ENCODE data around the gene DGAT2.

The DGAT2 gene

DNA sequence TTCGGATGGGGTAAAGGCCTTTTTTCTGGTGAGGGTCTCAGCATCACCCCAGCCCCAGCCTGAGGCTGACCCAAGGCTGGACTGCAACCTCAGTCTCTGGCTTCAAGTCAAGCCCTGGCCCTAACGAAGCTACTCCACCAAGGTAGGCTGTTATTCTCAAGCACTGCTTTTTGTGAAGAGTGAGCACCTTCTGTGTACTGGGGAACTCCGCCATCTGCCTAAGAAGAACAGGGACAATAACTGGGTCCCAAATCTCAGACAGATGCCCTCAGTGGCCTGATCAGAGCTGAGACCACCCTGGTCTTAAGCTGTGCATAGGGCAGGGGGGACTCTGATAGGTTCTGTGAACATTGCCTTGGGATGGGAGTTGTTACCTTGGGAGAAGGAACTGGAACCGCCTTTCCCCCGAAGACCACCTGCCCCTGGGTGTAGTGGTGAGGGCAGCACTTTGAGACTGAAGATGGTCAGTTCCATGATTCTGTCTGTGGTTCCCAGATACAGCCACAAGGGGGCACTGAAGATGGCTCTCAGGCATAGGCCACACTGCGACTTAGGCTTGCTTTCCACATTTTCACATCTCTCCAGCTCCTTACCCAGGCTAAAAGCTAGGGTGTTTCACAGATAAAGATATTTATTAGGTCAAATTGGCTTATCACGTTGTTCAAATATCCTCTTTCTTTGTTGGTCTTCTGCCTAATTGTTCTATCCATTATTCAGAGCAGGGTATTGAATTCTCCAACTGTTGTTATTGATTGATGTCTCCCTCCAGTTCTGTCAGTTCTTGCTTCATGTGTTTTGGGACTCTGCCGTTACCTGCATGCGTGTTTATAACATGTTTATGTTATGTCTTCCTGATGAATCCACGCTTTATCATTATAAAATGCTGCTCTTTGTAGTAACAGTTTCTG, 34.6 kb downstream of the DGAT2 start:
- peak in 1 of 2 experiments; percentile 50 for DNase-seq

DNA sequence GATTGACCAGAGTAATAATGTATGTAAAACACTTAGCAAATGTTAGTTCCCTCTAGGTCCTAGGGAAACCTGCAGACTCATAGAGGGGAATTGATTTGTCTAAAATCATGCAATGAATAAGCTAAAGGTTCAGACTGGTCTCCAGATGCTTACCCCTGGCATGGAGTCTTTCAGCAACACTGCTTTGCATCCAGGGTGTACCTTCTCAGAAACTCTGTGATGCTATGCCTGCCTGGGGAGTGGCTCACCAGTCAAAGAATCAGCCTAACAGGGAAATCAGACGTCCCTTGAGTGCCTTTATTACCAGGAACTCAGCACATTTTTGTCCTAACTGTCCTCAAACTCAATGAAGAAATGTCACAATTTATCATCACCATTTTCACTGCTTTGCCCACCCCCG, 40.5 kb downstream of the DGAT2 start:
- no peak for DNase-seq

DNA sequence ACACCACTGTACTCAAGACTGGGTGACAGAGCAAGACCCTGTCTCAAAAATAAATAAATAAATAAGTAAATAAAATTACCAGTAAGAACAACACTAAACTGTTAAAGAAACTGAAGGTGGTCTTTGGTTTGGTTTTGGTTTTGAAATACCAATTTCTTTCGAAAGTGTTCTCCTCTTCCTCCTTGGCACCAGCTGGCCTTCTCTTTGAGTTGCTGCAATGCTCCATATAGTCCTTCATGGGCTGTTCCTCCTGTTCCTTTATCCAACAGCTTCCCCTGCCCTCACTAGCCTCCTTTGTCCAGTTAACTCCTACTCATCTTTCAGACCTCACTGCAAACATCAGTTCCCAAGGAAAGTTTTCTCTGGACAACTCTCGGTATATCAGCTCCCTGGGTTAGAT, 41.4 kb downstream of the DGAT2 start:
- no peak for DNase-seq

DNA sequence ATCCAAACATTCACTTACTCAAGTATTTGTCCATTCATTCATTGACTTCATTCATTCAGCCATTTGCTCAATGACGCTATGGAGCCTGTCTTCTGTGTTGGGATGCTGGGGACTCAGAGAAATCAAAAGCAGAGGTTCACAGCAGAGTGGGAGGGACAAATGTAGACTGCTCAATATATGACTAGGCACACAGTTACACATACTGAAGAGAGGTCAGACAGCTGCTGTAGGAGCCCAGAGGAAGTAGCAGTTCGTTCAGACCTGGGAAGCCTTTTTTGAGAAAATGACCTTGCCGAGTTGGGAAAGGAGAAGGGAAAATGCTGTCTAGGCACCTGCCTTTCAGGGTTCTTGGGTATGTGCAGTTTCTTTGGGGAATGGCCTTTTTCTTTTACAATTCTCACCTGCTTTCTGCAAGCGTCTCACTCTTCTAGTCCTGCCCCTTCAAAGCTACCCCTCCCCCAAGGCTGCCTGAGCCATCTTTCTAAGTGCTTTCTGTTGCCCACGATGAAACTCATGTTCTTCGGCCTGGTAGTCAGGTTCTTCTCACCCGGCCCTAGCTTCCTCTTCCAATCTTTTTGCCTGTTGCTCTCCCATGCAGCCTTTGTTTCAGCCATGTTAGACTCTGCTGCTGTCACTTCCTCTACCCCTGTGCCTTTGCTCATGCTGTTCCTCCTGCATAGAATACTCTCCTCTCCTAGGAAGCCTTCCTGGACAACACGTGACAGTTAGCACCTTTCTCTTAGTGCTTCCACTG, 42.2 kb downstream of the DGAT2 start:
- no peak for DNase-seq

DNA sequence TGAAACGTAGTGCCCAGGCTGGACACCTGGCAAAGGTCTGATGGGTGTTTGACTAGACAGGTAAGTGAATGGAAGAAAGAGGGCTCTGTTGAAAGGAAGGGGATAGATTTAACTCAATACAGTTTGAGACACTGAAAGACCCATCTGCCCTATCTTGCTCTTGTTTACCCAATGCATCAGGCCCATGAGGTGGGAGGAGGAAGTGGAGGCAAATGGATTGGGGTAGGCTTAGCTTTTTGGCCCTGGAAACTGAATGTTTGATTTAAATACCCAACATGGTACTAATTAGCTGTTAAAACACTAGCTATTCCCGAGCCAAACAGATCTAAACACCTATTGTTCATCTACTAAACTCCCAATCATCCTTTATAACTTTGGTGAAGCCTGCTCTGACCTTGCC, 42.9 kb downstream of the DGAT2 start:
- DNase-seq: no peak

DNA sequence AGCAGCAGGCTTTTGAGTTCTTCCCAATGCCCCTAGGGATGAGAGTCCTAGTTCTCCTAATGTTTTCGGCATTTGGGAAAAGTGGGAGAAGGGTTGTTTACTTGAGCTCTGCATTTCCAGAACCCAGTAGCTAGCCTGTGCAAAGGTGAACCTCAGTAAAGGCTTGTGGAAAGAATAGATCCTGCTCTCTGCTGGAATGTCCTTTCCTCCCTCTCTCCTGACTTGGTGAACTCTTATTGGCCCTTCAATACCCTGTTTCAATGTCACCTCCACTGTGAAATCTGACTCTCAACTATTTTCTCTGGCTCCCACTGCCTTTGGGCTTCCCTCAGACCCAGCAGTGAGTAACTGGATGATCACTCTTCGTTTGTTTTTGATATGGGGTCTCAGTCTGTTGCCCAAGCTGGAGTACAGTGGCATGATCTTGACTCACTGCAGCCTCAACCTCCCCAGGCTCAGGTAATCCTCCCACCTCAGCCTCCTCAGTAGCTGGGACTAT, 44.0 kb downstream of the DGAT2 start:
- DNase-seq: no peak

DNA sequence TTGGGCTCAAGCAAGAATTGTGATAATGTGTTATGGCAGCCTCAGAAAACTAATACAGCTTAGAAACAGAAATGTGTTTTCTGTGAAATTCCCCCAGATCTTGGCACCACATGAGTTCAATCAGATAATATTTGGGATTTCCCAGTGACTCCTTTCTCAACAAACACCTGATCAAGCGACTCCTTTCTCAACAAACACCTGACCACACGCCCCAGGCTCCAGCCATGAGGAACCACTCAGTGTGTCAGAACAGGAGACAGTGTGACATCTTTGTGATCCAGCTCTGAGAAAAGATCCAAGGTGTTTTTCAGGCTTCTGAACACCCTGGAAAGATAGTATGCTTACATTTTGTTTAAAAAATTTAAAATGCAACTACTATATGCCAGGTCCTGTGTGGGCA, 44.5 kb downstream of the DGAT2 start:
- no peak for DNase-seq

DNA sequence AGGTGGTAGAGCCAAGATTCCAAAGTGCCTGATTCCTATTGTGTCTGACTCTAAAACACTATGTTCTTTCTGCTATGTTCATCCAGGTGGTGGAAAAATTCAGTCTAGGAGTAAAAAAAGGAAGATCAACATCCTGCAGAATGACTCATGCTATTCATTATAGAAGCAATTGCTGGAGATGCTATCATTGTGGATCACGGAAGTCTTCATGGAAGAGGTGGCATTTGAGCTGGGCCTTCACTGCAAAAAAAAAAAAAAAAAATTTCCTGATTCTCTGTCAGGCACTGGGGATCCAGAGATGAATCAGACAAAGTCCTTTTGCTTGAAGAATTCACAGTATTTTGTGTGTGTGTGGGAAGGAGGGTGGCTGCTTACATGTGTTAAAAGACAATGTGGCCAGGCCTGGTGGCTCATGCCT, 45.1 kb downstream of the DGAT2 start:
- no peak for DNase-seq

DNA sequence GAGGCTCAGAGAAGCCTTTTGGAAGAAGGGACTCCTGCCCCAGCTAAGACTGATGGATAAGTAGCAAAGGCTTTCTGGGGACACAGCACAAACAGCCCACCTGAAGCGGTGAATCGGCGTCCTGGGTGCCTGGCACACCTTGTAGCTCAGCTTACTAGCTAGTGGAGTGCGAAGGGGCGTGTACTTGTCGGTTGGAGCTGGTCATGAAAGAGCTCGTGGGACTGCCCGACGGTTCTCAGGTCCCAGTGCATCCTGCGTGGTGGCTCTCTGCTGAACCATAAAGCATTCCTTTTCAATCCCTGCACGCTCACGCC, 45.7 kb downstream of the DGAT2 start:
- DNase-seq: no peak

DNA sequence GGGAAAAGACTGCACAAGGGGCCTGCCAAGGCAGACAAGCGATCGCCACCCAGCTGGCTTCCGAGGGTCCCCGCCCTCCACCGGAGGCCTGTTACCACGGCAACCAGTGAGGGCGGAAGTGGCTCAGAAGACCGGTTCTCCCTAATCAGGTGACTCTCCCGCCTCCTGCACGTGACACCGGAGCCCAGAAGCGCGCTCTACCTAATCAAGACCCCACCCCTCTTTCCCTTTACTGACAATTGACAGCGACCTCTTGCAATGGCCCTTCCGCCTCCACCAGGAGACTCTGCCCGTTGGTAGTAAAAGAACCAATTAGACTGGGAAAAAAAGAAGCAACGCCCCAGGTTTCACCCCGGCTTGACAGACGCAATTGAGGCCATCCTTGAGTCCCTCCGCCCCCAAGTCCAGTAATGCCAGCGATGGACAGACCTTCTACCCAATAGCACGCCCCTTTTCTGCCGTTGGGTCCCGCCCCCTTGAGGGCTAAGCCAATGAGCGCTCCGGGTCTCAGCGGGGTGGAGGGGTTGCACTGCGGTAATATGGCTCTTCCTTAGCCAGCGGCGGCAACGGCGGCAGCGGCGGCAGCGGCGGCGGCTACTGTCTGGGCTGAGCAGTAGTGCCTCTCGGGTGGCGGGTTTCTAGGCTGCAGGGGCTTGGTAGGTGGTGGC, 46.2 kb downstream of the DGAT2 start, which contains the start of gene UVRAG:
Gene UVRAG, plus strand, starts transcription at position 534 of the 668 bp plus-strand sequence. CDS start 198 bp downstream, outside the sequence.
- peak; percentile 99 to 100 for DNase-seq

DNA sequence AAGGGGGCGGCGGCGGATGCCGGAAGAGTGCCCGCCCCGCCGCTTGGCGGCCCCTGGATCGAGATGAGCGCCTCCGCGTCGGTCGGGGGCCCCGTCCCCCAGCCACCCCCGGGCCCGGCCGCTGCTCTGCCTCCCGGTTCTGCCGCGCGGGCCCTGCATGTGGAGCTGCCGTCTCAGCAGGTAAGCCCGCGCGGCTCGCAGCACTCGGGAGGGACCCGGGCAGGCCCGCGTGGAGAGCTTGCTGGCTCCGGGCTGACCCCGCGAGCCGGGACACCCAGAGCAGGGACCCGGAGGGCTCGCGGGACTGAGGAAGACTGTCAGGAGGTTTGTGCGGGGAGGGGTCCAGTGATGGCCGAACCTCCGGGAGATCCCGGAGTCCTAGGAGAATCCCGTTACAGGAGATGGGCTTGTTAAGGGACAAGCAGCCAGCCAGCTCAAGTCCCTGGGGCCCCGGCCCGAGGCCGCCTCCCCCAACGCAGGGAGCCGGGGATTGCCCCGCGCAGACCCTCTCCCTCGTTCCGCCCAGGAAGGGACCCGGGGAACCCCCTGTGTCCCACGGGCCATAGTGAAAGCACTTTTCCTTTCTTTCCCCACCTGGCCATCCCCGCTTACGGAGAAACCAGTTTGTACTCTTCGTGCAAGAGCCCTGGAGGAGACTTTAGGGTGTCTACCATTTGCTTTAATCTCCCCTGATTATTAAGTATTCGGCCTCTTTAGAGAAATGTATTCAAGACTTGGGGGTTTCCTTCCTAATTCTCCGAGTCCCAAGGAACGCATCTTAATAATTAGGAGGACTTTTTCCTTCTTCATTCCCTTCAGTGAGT, 47.0 kb downstream of the DGAT2 start:
- no peak for DNase-seq

DNA sequence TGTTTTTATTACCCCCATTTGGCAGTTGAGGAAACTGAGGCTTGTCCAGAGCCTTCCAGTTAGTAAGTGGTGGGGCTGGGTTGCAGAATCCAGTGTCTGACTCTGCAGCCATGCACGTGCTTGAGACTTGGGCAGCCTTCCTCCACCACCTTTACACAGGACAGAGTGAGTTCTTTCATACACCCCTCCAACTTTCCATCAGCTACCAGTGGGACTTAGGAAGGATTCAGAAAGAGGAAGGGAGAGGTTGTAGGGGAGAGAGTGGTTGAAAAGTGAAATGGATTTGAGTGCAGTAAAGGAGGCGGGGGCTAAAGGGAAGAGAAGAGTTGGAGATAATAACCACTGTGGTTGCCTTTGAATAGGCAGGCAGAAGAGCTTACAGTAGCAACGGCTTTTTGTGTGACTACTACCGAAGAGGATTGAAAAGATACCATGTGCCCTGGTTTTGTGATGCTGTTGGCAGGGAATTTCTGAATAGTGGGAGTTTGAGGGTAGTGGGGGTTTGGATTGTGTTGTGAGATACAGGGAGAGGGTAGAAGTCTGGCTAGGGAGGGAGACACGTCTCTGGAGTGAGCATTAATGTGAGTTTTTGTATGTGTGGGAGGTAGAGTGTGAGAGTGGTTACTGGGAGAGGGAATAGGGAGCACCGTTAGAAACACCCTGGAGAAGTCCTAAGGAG, 48.1 kb downstream of the DGAT2 start:
- DNase-seq: no peak

DNA sequence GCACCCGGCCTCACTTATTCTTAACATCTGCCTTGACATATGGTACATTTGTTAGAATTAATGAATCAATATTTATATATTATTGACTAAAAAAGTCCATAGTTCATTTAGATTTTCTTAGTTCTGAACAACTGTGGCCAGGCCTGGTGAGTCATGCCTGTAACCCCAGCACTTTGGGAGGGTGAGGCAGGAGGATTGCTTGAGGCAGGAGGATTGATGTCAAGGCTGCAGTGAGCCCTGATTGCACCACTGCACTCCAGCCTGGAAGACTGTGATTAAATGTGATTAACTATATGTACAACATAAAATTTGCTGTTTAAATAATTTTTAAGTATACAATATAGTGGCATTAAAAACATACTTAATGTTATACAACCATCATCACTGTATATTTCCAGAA, 52.1 kb downstream of the DGAT2 start:
- DNase-seq: no peak

DNA sequence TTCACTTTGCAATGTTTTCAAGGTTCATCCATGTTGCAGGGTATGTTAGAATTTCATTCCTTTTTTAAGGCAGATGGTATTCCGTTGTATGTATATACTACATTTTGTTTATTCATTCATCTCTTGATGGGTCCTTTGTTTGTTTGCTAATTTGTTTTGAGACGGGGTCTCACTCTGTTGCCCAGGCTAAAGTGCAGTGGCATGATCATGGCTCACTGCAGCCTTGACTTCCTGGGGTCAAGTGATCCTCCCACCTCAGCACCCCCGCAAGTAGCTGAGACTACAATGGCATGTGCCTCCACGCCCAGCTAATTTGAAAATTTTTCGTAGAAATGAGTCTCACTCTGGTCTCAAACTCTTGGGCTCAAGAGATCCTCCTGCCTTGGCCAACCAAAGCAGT, 52.6 kb downstream of the DGAT2 start:
- no peak for DNase-seq

DNA sequence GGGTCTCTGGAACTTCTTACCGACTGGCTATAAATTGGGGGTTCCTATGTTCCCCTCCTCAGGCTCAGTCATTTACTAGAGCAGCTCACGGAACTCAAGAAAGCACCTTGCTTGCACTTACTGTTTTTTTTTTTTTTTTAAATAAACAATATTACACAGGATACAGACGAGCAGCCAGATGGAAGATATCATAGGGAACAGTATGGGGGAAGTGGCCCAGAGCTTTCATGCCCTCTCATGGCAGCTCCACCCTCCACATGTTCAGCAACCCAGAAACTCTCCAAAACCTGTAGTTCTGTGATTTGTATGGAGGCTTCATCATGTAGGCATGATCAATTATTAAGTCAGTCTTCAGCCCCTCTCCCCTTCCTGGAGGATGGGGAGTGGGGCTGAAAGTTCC, 54.0 kb downstream of the DGAT2 start:
- no peak for DNase-seq

DNA sequence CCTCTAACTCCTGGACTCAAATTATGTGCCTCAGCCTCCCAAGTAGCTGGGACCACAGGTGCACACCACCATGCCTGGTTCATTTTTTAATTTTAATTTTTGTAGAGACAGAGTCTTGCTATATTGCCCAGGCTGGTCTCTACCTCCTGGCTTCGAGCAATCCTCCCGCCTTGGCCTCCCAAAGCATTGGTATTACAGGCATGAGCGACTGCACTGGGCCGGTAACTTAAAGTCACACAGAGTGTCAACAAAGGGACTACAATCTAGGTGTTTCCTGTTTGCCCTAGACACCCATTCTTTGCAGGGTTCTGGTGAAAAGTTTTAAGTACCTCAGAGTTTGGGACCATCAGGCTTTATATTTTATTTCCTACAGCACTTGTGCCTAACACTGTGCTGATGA, 54.8 kb downstream of the DGAT2 start:
- no peak for DNase-seq

DNA sequence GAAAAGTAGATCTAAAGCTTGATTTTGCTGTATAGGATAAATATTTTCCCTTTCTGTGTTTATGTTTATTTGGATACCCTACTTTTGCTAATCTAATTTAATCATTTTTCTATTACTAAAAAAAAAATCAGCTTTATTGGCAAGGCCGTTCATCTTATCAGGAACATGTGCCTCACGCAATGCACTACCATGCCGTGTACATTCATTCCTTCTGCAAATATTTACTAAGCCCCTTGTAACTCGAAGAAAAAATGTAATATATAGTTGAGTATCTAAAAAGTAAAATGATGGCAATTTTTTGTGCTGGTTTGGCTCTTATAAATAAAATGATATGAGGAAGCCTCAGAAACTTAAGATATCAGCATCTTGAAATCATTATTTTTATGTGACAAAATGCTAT, 55.4 kb downstream of the DGAT2 start:
- DNase-seq: no peak

DNA sequence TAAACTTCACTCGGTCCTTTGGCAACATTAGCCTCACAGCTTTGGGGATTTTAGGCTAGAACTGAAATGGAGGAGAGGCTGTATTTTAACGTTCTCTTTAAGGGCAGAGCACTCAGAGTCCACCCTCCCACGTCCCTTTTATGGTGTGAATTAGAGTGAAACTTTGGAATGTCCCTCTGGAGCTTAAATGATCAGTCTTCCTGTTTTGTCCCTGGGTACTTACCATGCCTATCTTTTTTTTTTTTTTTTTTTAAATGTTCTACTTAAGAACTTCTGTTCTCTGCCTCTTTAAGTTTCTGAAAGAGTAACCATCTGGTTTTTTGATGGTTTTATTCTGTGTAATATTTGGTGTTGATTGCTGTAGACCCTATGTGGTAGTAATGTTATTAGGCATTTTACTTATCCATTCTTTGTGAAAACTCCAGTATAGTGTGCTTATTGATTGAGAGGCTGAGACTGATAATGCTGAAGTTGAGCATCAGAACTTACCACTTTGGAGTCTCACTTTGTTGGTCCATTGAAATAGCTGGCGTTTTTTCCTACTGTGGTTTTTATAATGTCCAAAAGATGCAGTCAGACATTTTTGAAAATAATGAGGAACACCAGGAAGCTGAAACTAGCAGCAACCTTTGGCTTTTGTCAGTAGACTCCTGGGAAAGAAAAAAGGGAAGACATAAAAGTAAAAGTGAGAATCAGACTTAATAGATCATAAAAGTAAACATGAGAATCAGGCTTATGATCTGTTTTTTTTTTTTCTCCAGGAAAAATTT, 58.1 kb downstream of the DGAT2 start:
- DNase-seq: no peak

DNA sequence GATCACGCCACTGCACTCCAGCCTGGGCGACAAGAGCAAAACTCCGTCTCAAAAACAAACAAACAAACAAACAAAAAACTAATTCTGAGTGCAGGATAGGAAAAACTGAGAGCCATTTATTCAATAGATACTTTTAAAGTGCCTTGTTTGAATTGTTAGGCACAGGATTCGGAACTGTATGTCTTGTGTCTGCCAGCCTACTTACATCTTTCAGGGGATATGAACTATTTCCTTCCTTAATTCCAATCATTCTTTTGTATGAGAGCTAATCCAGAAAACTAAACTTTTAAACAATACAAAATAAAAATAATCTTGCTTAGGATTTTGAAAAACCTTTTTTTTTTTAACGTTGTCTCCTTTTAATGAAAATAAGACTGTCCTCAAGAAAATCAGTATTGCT, 59.0 kb downstream of the DGAT2 start:
- DNase-seq: no peak

DNA sequence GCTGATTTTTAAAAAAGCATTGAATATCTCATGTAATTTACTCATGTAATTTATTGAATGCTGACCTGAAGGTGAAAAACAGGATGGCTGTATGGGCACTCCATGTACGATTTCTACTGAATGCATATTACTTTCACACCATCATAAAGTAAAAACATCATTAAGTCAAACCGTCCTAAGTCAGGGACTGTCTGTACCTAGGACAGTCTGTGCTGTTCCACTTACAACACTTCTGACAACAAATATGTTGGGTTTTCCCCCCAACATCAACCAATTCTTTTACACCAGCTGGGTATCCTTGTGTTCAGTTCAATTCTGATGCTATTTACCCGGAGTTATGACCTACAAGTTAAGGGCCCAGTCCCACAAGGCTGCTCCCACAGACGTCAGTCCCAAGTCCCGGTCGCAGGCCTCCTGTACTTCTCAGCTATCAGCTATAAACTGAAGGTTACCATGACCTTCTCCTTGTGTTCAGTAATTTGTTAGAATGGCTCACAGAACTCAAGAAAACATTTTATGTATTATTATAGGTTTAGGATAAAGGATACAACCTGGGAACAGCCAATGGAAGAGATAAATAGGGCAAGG, 63.4 kb downstream of the DGAT2 start:
- no peak for DNase-seq

DNA sequence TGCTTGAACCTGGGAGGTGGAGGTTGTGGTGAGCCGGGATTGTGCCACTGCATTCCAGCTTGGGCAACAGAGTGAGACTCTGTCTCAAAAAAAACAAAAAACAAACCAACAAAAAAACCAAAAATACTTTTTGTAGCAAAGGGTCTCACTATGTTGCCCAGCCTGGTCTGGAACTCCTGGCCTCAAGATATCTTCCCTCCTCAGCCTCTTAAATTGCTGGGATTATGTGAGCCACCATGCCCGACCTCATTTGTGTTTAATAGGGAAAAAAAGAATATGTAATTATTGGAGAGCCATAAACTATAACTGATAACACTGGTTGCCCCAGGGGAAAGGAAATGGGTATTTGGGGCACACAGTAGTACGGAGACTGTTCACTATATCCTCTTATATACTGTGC, 66.2 kb downstream of the DGAT2 start:
- no peak for DNase-seq

Measured in cerebellar nuclear complex (tissue), 1 donor.